B cell (primary cell): ENCODE measurements around the gene SYNE2. TPM values are rescaled to one million over a fixed set of nuclear protein-coding genes. Genes with fewer than 3 reads are reported as not detected.

Experiments
- ATAC-seq: fragments of 200-7000 bp; cut with Tn5 transposase; one replicate; pipeline ENCODE4 v1.10.0; 2021; ENCODE audit warnings: low read depth, mild to moderate bottlenecking, moderate number of reproducible peaks, moderate library complexity
- CTCF ChIA-PET: fragments of 350-600 bp; sonication (Branson Sonifier 250); formaldehyde crosslinking; loops from one replicate; lab custom pipeline; 2021; ENCODE audit warnings: antibody characterized with exemption, inconsistent platforms; lab: Charles Lee
- POLR2A ChIA-PET: fragments of 350-600 bp; sonication (Branson Sonifier 250); formaldehyde crosslinking; loops from one replicate; lab custom pipeline; 2021; ENCODE audit warnings: antibody characterized with exemption; lab: Charles Lee
- DNase-seq: peaks from one replicate; pipeline ENCODE4 v3.0.0; 2013
- H2AFZ ChIP-seq: 2 replicates; pipeline ENCODE4 v1.6.1; 2012; ENCODE audit warnings: mild to moderate bottlenecking, low read depth, low read length; ENCODE audit not compliant: insufficient read depth, poor library complexity, severe bottlenecking
- H3K27ac ChIP-seq, 2 donors: 1 replicate in 1 of 2; 2 replicates in 1 of 2; pipeline ENCODE4 v1.5.1; 2012 to 2013; ENCODE audit warnings: low read length in 2 of 2, mild to moderate bottlenecking in 2 of 2, moderate library complexity in 1 of 2
- H3K27me3 ChIP-seq, 4 experiments: fragments of 200-600 bp in 1 of 4; sonication (generic) in 1 of 4; replicated peaks in 1 of 4; 1 replicate in 2 of 4; 2 replicates in 2 of 4; pipeline versions ENCODE4 v1.6.1 to v1.7.0; 2013 to 2016; ENCODE audit warnings: low read length in 3 of 4, mild to moderate bottlenecking in 2 of 4, mixed read lengths in 1 of 4, moderate library complexity in 1 of 4; ENCODE audit not compliant: insufficient read depth in 4 of 4, control insufficient read depth in 3 of 4; ENCODE audit errors: control extremely low read depth in 1 of 4
- H3K36me3 ChIP-seq, 2 experiments: replicated peaks in 1 of 2; 1 replicate in 1 of 2; 2 replicates in 1 of 2; pipeline versions ENCODE4 v1.6.1 to v1.7.1; 2013; ENCODE audit warnings: low read length in 1 of 2; ENCODE audit not compliant: insufficient read depth in 2 of 2, control insufficient read depth in 1 of 2; ENCODE audit errors: control extremely low read depth in 1 of 2, extremely low read depth in 1 of 2
- H3K4me1 ChIP-seq, 2 donors: fragments of 200-600 bp in 1 of 2; sonication (generic) in 1 of 2; 1 replicate in 1 of 2; 2 replicates in 1 of 2; pipeline versions ENCODE4 v1.5.1 to v1.6.1; 2013 to 2017; ENCODE audit warnings: low read length in 2 of 2; ENCODE audit not compliant: control insufficient read depth in 2 of 2, insufficient read depth in 2 of 2
- H3K4me2 ChIP-seq: replicated peaks from 2 replicates; pipeline ENCODE3; 2012; ENCODE audit warnings: mild to moderate bottlenecking, low read depth, low read length; ENCODE audit not compliant: poor library complexity, severe bottlenecking
- H3K4me3 ChIP-seq, 5 experiments: fragments of 200-600 bp in 1 of 5; sonication (generic) in 1 of 5; 1 replicate in 3 of 5; 2 replicates in 2 of 5; pipeline versions ENCODE4 v1.5.1 to v1.7.0; 2011 to 2016; ENCODE audit warnings: low read length in 4 of 5, mild to moderate bottlenecking in 4 of 5, low read depth in 2 of 5, control low read depth in 1 of 5, moderate library complexity in 1 of 5; ENCODE audit not compliant: insufficient read depth in 1 of 5; ENCODE audit errors: control extremely low read depth in 1 of 5, extremely low read depth in 1 of 5
- H3K79me2 ChIP-seq: fragments of 200-600 bp; sonication (generic); one replicate; pipeline ENCODE4 v1.6.0; 2016; ENCODE audit warnings: low read length; ENCODE audit not compliant: control insufficient read depth, insufficient read depth
- H3K9ac ChIP-seq: fragments of 200-600 bp; sonication (generic); 2 replicates; pipeline ENCODE4 v1.6.1; 2017; ENCODE audit warnings: mild to moderate bottlenecking, low read length, moderate library complexity
- H3K9me3 ChIP-seq, 3 donors: one replicate each; pipeline versions ENCODE4 v1.6.1 to v1.7.1; 2013; ENCODE audit warnings: low read length in 2 of 3; ENCODE audit not compliant: control insufficient read depth in 2 of 3, insufficient read depth in 1 of 3; ENCODE audit errors: control extremely low read depth in 1 of 3
- H4K20me1 ChIP-seq: 2 replicates; pipeline ENCODE4 v1.6.0; 2012; ENCODE audit warnings: mild to moderate bottlenecking, low read length; ENCODE audit not compliant: insufficient read depth, control insufficient read depth, poor library complexity, severe bottlenecking
- H3K27ac Mint-ChIP-seq: one replicate; pipeline ENCODE4 v1.8.0; 2021; ENCODE audit warnings: mixed read lengths
- H3K27me3 Mint-ChIP-seq: one replicate; pipeline ENCODE4 v1.8.0; 2021; ENCODE audit warnings: mixed read lengths
- H3K4me1 Mint-ChIP-seq: one replicate; pipeline ENCODE4 v1.8.0; 2021; ENCODE audit warnings: mixed read lengths
- H3K4me3 Mint-ChIP-seq: one replicate; pipeline ENCODE4 v1.8.0; 2021; ENCODE audit warnings: mixed read lengths
- H3K9me3 Mint-ChIP-seq: one replicate; pipeline ENCODE4 v1.8.0; 2022; ENCODE audit warnings: mixed read lengths; ENCODE audit not compliant: insufficient read depth
- EZH2 ChIP-seq: IDR thresholded peaks from 2 replicates; pipeline ENCODE4 v1.6.1; 2012; ENCODE audit warnings: borderline replicate concordance, low read depth, mild to moderate bottlenecking, moderate library complexity, low read length; ENCODE audit not compliant: insufficient read depth, poor library complexity, severe bottlenecking
- WGBS: methylation state at CpG from one replicate; pipeline ENCODE4 v1.1.5; 2013; ENCODE audit warnings: missing lambda C conversion rate; ENCODE audit not compliant: insufficient coverage; 5-methylcytosine and 5-hydroxymethylcytosine counted together
- intact Hi-C: fragments of 100-400 bp; cut with micrococcal nuclease; formaldehyde crosslinking; loops from one replicate; pipeline ENCODE4 v1.10.0; 2022
- polyA plus RNA-seq: library from polyadenylated mRNA; depleted of rRNA; stranded (reverse); fragments of >200 nt; gene quantifications from 2 replicates; pipeline ENCODE4 v1.2.3, GENCODE V29; 2012
- total RNA-seq, 2 donors: library from RNA; stranded (reverse); fragments of 120-200 nt in 1 of 2; gene quantifications; 1 replicate in 1 of 2; 2 replicates in 1 of 2; pipeline versions ENCODE4 v1.2.3 to v1.2.4, GENCODE V29; 2013 to 2022
- TF ChIP-seq, protein P1 (sequence below): fragments of 200-600 bp; IDR thresholded peaks from one replicate; pipeline ENCODE4 v1.8.0; 2022; ENCODE audit warnings: antibody characterized with exemption, mild to moderate bottlenecking

SYNE2 gene
- total and polyA plus RNA-seq, 2 donors (not counting 1 experiment from before 2014, with no cell fraction given), result 39.5 to 105 TPM

DNA sequence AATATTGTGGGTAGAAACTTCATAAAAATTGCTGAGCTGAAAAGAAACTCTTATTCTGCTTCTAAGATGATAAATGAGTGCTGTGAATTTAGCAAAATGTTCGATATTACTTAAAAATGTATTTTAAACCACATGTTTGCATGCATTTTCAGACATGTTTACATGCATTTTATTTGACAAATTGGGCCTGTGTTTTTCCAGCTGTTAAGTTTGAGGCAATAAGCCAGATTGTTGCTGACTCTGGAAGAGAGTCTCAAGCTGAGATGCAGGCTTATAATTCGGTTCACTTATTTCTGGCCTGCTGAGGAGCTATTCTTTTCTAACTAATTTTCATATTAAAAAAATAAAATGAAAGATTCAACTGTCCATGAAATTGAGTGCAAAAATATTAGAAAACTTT is 110.1 kb downstream of the SYNE2 start:
- POLR2A ChIA-PET, result no interaction called here
- H3K9ac ChIP-seq, result no peak overlapping the region

GRCh38 chr14:63963439-63963838 is 110.6 kb downstream of the SYNE2 start:
- Mint-ChIP-seq H3K27ac (no peak overlapping the region), H3K27me3 (no peaks in the 10 kb centered on the region), H3K4me3 (no peak overlapping the region), H3K9me3 (no peaks in the 10 kb centered on the region), H3K4me1 (no peaks in the 10 kb centered on the region)
- no peak overlapping the region for H3K4me2 ChIP-seq
- WGBS, result no CpG with 5 or more reads among the region's 2 CpGs
- H3K4me3 ChIP-seq, result no peak overlapping the region
- no peak overlapping the region for H2AFZ ChIP-seq
- no peaks in the 10 kb centered on the region for H3K27me3 ChIP-seq
- H3K4me1 ChIP-seq, result no peaks in the 10 kb centered on the region
- no peaks in the 10 kb centered on the region for H3K9me3 ChIP-seq
- intact Hi-C loops, result no loop called here
- no peak overlapping the region for H3K9ac ChIP-seq
- ChIA-PET CTCF (no interaction called here), POLR2A (no interaction called here)
- H3K36me3 ChIP-seq, result no peaks in the 10 kb centered on the region
- no peaks in the 10 kb centered on the region for H4K20me1 ChIP-seq
- ATAC-seq (no peak), DNase-seq (no peak)
- H3K79me2 ChIP-seq, result no peaks in the 10 kb centered on the region
- no peak for TF ChIP-seq EZH2
- TF ChIP-seq, protein P1, sequence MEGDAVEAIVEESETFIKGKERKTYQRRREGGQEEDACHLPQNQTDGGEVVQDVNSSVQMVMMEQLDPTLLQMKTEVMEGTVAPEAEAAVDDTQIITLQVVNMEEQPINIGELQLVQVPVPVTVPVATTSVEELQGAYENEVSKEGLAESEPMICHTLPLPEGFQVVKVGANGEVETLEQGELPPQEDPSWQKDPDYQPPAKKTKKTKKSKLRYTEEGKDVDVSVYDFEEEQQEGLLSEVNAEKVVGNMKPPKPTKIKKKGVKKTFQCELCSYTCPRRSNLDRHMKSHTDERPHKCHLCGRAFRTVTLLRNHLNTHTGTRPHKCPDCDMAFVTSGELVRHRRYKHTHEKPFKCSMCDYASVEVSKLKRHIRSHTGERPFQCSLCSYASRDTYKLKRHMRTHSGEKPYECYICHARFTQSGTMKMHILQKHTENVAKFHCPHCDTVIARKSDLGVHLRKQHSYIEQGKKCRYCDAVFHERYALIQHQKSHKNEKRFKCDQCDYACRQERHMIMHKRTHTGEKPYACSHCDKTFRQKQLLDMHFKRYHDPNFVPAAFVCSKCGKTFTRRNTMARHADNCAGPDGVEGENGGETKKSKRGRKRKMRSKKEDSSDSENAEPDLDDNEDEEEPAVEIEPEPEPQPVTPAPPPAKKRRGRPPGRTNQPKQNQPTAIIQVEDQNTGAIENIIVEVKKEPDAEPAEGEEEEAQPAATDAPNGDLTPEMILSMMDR, result no peak
- H3K27ac ChIP-seq, result no peak overlapping the region

More for the DNA sequence above, 110.1 kb downstream of the SYNE2 start:
- no peaks in the 10 kb centered on the region for H3K36me3 ChIP-seq
- H3K27ac Mint-ChIP-seq, result no peak overlapping the region
- DNase-seq, result no peak
- H3K79me2 ChIP-seq, result no peaks in the 10 kb centered on the region
- no peaks in the 10 kb centered on the region for H3K9me3 ChIP-seq
- H3K27me3 Mint-ChIP-seq, result no peaks in the 10 kb centered on the region
- WGBS, result no CpG with 5 or more reads among the region's 2 CpGs
- intact Hi-C loops, result no loop called here
- ATAC-seq, result no peak
- H2AFZ ChIP-seq, result no peak overlapping the region
- no peaks in the 10 kb centered on the region for H3K27me3 ChIP-seq
- no peak overlapping the region for H3K27ac ChIP-seq
- no peak overlapping the region for H3K4me3 ChIP-seq
- CTCF ChIA-PET, result no interaction called here
- H3K4me1 ChIP-seq, result no peaks in the 10 kb centered on the region
- no peak for TF ChIP-seq EZH2
- TF ChIP-seq, protein P1, result no peak
- H3K9me3 Mint-ChIP-seq, result no peaks in the 10 kb centered on the region
- H3K4me1 Mint-ChIP-seq, result no peaks in the 10 kb centered on the region
- H3K4me3 Mint-ChIP-seq, result no peak overlapping the region
- H3K4me2 ChIP-seq, result no peak overlapping the region
- H4K20me1 ChIP-seq, result no peaks in the 10 kb centered on the region
